Spleen (tissue), 11 donors: ENCODE measurements around the gene UROC1. TPM values are rescaled to one million over a fixed set of nuclear protein-coding genes. Genes with fewer than 3 reads are reported as not detected.

Experiments used
- DNase-seq: peaks from one replicate; pipeline ENCODE4 v3.0.0-alpha.2; 2020
- H3K27ac ChIP-seq, 8 donors: fragments of 200-600 bp; sonication (generic) in 7 of 8; 1 replicate in 4 of 8; 2 replicates in 4 of 8; pipeline versions ENCODE4 v1.5.0 to v1.8.0; 2016 to 2021; ENCODE audit warnings: inconsistent platforms in 4 of 8, mild to moderate bottlenecking in 4 of 8, moderate library complexity in 1 of 8
- H3K27me3 ChIP-seq, 7 donors: fragments of 200-600 bp; sonication (generic) in 6 of 7; replicated peaks in 1 of 7; 1 replicate in 4 of 7; 2 replicates in 3 of 7; pipeline versions ENCODE4 v1.5.0 to v1.8.0; 2016 to 2021; ENCODE audit warnings: inconsistent platforms in 3 of 7, mild to moderate bottlenecking in 1 of 7
- H3K36me3 ChIP-seq, 6 donors: fragments of 200-600 bp; sonication (generic) in 5 of 6; 1 replicate in 4 of 6; 2 replicates in 2 of 6; pipeline versions ENCODE4 v1.5.0 to v1.8.0; 2016 to 2021; ENCODE audit warnings: inconsistent platforms in 2 of 6
- H3K4me1 ChIP-seq, 6 donors: fragments of 200-600 bp; sonication (generic) in 5 of 6; 1 replicate in 3 of 6; 2 replicates in 3 of 6; pipeline versions ENCODE4 v1.5.0 to v1.8.0; 2016 to 2021; ENCODE audit warnings: inconsistent platforms in 3 of 6
- H3K4me3 ChIP-seq, 8 donors: fragments of 200-600 bp; sonication (generic) in 7 of 8; 1 replicate in 4 of 8; 2 replicates in 4 of 8; pipeline versions ENCODE4 v1.5.0 to v1.8.0; 2016 to 2021; ENCODE audit warnings: inconsistent platforms in 4 of 8, mild to moderate bottlenecking in 4 of 8, moderate library complexity in 2 of 8
- H3K9me3 ChIP-seq, 8 donors: fragments of 200-600 bp; sonication (generic) in 7 of 8; 1 replicate in 4 of 8; 2 replicates in 4 of 8; pipeline versions ENCODE4 v1.5.0 to v1.8.0; 2016 to 2021; ENCODE audit warnings: inconsistent platforms in 4 of 8
- CTCF ChIP-seq, 11 experiments: fragments of 200-600 bp in 7 of 11; fragments of 450-650 bp in 4 of 11; sonication (generic) in 4 of 11; IDR thresholded peaks in 8 of 11; conservative IDR thresholded peaks in 3 of 11; 1 replicate in 7 of 11; 2 replicates in 4 of 11; pipeline versions ENCODE4 v1.4.0 to v1.8.0; 2016 to 2021; ENCODE audit warnings: antibody characterized with exemption in 11 of 11, inconsistent platforms in 4 of 11, mild to moderate bottlenecking in 1 of 11
- POLR2A ChIP-seq, 3 donors: fragments of 450-650 bp; IDR thresholded peaks; one replicate each; pipeline ENCODE4 v1.5.1; 2017; ENCODE audit warnings: antibody characterized with exemption in 3 of 3, mild to moderate bottlenecking in 1 of 3
- POLR2AphosphoS5 ChIP-seq, 3 donors: sonication (generic); formaldehyde crosslinking; IDR thresholded peaks; one replicate each; pipeline ENCODE4 v1.5.1; 2017; ENCODE audit warnings: antibody characterized with exemption in 3 of 3
- WGBS, 5 donors: extraction: QIAGEN DNeasy Blood & Tissue Kit in 3 of 5; methylation state at CpG; one replicate each; pipeline versions ENCODE4 v1.1.5 to v1.1.7; 2013 to 2018; 5-methylcytosine and 5-hydroxymethylcytosine counted together
- intact Hi-C: fragments of 100-400 bp; cut with DNase I; formaldehyde crosslinking; loops from one replicate; pipeline ENCODE4 v1.15.0; 2023; ENCODE audit warnings: low total_unique reads
- polyA plus RNA-seq, 3 donors: library from polyadenylated mRNA; stranded (reverse); fragments of 200-250 nt; gene quantifications; one replicate each; pipeline ENCODE4 v1.2.1, GENCODE V29; 2013
- total RNA-seq, 7 donors: library from RNA; depleted of rRNA in 3 of 7; stranded (reverse); fragments of >200 nt in 3 of 7; fragmentation: NEBNext Ultra II Directional in 4 of 7; extraction: Animal tissue kit (Norgen Biotek cat#: 25700) in 4 of 7; gene quantifications; one replicate each; pipeline versions ENCODE4 v1.1.0 to v1.2.1, GENCODE V29; 2016 to 2021
- donor health status: healthy with polysubstance abuse.
- donor health status: DM: no; HTN: no; CAD: no; lungs with moderate emphysema.
- donor health status: DM: no; HTN: no; CAD: no.
- donor health status: Bipolar disorder and iron deficiency.
- donor health status: healthy.
- donor health status: DM: no; HTN: no; CAD: no.
- donor health status: DM: yes; HTN: yes; CAD: no.

UROC1 gene
- total and polyA plus RNA-seq, 10 donors = 0.02 to 0.16 (median 0.03) TPM; not detected in 6

- H3K4me1 ChIP-seq = peaks cover 5 to 57% (median 28%) of the 10 kb centered on the region in 6 donors
- intact Hi-C loops = no loop called here
- H3K4me3 ChIP-seq = no peak overlapping the region
- peaks cover 13 to 100% (median 97%) of the 10 kb centered on the region in 6 donors for H3K36me3 ChIP-seq
- TF ChIP-seq CTCF (IDR thresholded peaks at IDR 0.05 in 8 of 11, conservative IDR thresholded peaks at IDR 0.05 in 3 of 11) = no peak
- no peak for TF ChIP-seq POLR2A (IDR thresholded peaks at IDR 0.05)
- TF ChIP-seq POLR2AphosphoS5 (IDR thresholded peaks at IDR 0.05) = no peak
- H3K27me3 ChIP-seq = no peaks in the 10 kb centered on the region
- no peak overlapping the region for H3K27ac ChIP-seq
- WGBS, 5 donors = 92 to 100% (median 95%) methylated on average over 2 of the region's 2 CpGs
- H3K9me3 ChIP-seq = no peaks in the 10 kb centered on the region
- peak; percentile 22 for DNase-seq
These were observed 54.1 kb downstream of the UROC1 start for GRCh38 chr3:126463521-126463920.

DNA sequence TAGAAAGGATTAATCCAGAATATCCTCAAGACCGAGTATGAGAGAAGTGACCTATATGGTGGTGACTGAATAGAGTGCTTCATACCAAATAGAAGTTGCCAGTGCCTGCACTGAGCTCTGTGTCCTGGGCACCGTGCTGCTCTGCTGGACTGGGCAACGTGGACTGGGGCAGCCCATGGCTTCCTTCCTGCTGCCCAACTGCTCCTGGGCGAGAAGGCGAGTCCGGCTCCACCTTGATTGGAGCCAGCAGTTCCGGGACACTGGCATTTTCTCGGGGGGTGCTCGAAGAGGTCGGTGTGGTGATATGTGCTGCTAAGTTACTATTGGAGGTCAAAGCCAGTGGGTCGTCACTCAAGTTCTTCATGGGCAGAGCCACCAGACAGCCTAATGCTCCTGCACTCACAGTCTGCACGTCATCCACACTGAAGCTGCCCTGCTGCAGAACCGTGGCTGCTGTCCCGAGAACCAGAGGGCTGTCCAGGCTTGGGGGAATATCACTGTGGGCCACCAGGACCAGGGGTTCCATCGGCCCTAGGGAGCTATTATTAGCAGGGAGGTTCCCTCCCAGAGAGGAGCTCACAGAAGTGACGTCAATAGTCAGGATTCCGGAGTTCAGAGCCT, 56.0 kb downstream of the UROC1 start:
- H3K4me1 ChIP-seq = peaks cover 0 to 52% (median 16%) of the 10 kb centered on the region in 6 donors
- intact Hi-C loops = no loop called here
- 91 to 95% (median 91%) methylated on average over 11 to 17 of the region's 17 CpGs for WGBS, 5 donors

DNA sequence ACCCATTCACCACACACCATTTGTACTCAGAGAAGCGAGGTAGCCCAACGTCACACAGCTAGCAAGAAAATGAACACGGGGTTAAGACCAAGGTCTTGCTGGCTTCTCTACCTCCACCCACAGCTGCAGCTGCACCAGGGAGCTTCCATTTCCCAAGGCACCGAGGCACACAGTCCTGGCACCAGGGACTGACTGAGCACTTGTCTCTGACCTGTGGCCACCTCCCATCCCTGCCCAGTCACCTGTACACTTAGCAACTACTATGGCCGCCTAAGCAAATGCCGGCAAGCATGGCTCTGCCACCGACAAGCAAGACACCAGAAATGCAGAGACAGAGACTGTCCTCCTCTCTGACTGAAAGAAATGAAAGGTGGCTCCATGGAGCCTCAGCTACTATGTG, 57.2 kb downstream of the UROC1 start:
- intact Hi-C loops = no loop called here
- peak; percentile 54 for DNase-seq
- Histone ChIP-seq H3K27me3 (no peaks in the 10 kb centered on the region), H3K4me3 (no peak overlapping the region), H3K36me3 (peaks cover 10 to 100% (median 92%) of the 10 kb centered on the region in 6 donors), H3K4me1 (peaks cover 0 to 50% (median 12%) of the 10 kb centered on the region in 6 donors), H3K9me3 (no peaks in the 10 kb centered on the region), H3K27ac (no peak overlapping the region)
- TF ChIP-seq POLR2AphosphoS5 (IDR thresholded peaks at IDR 0.05) (peak in 1 of 3 donors; percentile 27), CTCF (IDR thresholded peaks at IDR 0.05 in 8 of 11, conservative IDR thresholded peaks at IDR 0.05 in 3 of 11) (no peak), POLR2A (IDR thresholded peaks at IDR 0.05) (no peak)
- 80 to 96% (median 88%) methylated on average over 7 of the region's 7 CpGs for WGBS, 5 donors

More for the DNA sequence above, 56.0 kb downstream of the UROC1 start:
- Histone ChIP-seq H3K36me3 (peaks cover 13 to 100% (median 97%) of the 10 kb centered on the region in 6 donors), H3K27ac (no peak overlapping the region), H3K9me3 (no peaks in the 10 kb centered on the region), H3K4me3 (no peak overlapping the region), H3K27me3 (no peaks in the 10 kb centered on the region)
- TF ChIP-seq POLR2A (IDR thresholded peaks at IDR 0.05) (no peak), POLR2AphosphoS5 (IDR thresholded peaks at IDR 0.05) (peak in 2 of 3 donors; percentile 28 to 55), CTCF (IDR thresholded peaks at IDR 0.05 in 8 of 11, conservative IDR thresholded peaks at IDR 0.05 in 3 of 11) (no peak)
- peak; percentile 63 for DNase-seq

GRCh38 chr3:126459763-126460127, 57.8 kb downstream of the UROC1 start:
- intact Hi-C loops = no loop called here
- Histone ChIP-seq H3K36me3 (peaks cover 6 to 100% (median 87%) of the 10 kb centered on the region in 6 donors), H3K4me1 (peaks cover 0 to 50% (median 9%) of the 10 kb centered on the region in 6 donors), H3K9me3 (no peaks in the 10 kb centered on the region), H3K4me3 (no peak overlapping the region), H3K27me3 (no peaks in the 10 kb centered on the region), H3K27ac (no peak overlapping the region)
- 90 to 93% (median 91%) methylated on average over 9 of the region's 9 CpGs for WGBS, 5 donors
- TF ChIP-seq CTCF (IDR thresholded peaks at IDR 0.05 in 8 of 11, conservative IDR thresholded peaks at IDR 0.05 in 3 of 11) = no peak
- DNase-seq = no peak
